PC-9 (cell line): ENCODE data around the gene RUNDC1.
A peak's percentile ranks its signal among the peaks of the same experiment; 100 is the strongest.

Experiments
- EZH2 ChIP-seq: fragments of 200-600 bp; sonication (generic); IDR thresholded peaks from 2 replicates; pipeline ENCODE4 v1.8.0; 2017; ENCODE audit warnings: antibody characterized with exemption, low read depth
- TF ChIP-seq, protein P1 (sequence below): fragments of 200-600 bp; sonication (generic); conservative IDR thresholded peaks from 2 replicates; pipeline ENCODE4 v1.6.1; 2017; ENCODE audit warnings: mixed run types, antibody characterized with exemption, mild to moderate bottlenecking, moderate library complexity

DNA sequence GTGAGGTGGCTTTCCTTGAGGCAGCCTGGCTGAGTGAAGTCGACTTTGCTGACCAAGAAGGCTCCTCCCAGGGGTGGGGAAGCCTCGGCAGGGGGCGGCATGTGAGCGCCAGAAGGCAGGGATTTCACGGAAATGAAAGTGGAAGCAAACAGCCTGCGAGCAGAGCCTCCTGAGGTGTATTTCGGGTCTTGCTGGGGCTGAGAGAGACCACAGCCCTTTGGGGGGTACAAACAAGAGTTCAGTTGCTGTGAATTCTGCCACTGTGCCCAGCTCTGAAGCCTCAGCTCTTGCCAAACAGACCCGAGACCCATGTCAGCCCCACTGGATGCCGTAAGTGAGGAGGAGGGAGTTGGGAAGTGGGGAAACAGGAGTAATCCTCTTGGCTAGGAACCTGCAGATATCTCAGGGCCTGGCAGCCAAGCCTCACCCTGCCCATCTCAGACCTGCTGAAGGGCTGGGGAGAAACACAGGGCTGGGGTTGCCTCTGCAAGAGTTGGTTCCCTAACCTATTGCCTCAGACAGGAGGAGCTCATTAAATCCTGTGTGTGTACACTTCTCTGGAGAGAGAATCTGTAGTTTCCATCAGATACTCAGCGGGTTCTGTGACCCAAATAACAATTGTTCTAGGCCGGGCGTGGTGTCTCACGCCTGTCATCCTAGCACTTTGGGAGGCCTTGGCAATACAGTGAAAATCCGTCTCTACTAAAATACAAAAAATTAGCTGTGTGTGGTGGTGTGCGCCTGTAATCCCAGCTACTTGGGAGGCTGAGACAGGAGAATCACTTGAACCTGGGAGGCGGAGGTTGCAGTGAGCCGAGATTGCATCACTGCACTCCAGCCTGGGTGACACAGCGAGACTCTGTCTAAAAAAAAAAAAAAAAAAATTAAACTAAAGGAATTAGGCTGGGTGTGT, 26.5 kb downstream of the RUNDC1 start, which contains the start of gene IFI35:
- TF ChIP-seq, protein P1, sequence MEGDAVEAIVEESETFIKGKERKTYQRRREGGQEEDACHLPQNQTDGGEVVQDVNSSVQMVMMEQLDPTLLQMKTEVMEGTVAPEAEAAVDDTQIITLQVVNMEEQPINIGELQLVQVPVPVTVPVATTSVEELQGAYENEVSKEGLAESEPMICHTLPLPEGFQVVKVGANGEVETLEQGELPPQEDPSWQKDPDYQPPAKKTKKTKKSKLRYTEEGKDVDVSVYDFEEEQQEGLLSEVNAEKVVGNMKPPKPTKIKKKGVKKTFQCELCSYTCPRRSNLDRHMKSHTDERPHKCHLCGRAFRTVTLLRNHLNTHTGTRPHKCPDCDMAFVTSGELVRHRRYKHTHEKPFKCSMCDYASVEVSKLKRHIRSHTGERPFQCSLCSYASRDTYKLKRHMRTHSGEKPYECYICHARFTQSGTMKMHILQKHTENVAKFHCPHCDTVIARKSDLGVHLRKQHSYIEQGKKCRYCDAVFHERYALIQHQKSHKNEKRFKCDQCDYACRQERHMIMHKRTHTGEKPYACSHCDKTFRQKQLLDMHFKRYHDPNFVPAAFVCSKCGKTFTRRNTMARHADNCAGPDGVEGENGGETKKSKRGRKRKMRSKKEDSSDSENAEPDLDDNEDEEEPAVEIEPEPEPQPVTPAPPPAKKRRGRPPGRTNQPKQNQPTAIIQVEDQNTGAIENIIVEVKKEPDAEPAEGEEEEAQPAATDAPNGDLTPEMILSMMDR: peak; percentile 48; the same call in 1 of the 2 replicates
- TF ChIP-seq EZH2: no peak
